IMR-90 (cell line): ENCODE measurements around the gene SNRK.

ENCODE experiments used
- POLR2A ChIP-seq: IDR thresholded peaks from 2 replicates; pipeline ENCODE4 v1.6.1; 2012; ENCODE audit warnings: mild to moderate bottlenecking, low read depth, low read length
- RAD21 ChIP-seq: IDR thresholded peaks from 2 replicates; pipeline ENCODE4 v1.6.1; 2012; ENCODE audit warnings: low read length, improper control_type of control experiment
- RFX5 ChIP-seq: IDR thresholded peaks from 2 replicates; pipeline ENCODE4 v1.8.0; 2012; ENCODE audit warnings: low read depth, mild to moderate bottlenecking, low read length, moderate library complexity
- TF ChIP-seq, protein P1 (sequence below): conservative IDR thresholded peaks from 2 replicates; pipeline ENCODE4 v1.5.1; 2012; ENCODE audit warnings: mild to moderate bottlenecking, low read depth, low read length, improper control_type of control experiment

DNA sequence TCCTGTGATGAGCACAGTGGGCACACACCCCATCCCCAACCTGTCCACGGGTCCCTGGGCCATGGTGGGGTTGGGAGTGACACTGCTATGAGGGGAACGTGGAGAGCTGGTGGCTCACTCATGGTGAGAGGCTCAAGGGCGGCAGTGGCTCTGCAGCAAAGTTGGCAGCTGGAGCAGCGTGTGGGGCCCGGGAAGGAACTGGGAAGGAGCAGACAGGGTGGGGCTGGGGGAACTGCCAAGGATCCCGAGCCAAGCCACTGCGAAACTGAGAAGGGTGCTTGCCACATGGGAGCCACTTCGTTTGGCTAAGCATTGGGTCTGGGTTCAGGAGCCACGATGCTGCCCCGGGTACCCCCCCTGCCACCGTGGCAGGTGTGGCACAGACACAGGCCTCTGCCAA lies 80.1 kb downstream of the SNRK start:
- TF ChIP-seq, protein P1, sequence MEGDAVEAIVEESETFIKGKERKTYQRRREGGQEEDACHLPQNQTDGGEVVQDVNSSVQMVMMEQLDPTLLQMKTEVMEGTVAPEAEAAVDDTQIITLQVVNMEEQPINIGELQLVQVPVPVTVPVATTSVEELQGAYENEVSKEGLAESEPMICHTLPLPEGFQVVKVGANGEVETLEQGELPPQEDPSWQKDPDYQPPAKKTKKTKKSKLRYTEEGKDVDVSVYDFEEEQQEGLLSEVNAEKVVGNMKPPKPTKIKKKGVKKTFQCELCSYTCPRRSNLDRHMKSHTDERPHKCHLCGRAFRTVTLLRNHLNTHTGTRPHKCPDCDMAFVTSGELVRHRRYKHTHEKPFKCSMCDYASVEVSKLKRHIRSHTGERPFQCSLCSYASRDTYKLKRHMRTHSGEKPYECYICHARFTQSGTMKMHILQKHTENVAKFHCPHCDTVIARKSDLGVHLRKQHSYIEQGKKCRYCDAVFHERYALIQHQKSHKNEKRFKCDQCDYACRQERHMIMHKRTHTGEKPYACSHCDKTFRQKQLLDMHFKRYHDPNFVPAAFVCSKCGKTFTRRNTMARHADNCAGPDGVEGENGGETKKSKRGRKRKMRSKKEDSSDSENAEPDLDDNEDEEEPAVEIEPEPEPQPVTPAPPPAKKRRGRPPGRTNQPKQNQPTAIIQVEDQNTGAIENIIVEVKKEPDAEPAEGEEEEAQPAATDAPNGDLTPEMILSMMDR, result no peak
- TF ChIP-seq RAD21 (no peak), RFX5 (no peak), POLR2A (no peak)
